Measurements from ENCODE around the gene SCP2. TPM values are rescaled to one million over a fixed set of nuclear protein-coding genes. Genes with fewer than 3 reads are reported as not detected.

Gene SCP2
- total RNA-seq, 3 donors from 2014 or later, result 228 to 272 (median 267) TPM

DNA sequence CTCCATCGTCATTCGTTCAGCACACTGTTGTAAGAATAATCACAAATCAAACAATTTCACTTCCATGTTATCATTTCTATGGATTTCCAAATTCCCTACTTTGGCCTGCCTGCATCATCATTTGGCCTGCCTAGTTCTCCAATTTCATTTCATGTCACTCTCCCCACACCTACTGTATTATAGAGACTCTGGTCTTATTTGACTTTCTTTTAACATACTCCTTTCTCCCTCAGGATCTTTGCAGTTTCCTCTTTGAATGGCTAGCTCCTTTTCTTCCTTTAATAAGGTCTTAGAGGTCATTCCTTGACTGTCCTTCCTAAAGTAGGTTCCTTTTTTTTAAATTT is 98.7 kb downstream of the SCP2 start:
- Histone ChIP-seq H3K36me3 (ENCODE audit: low read depth) (no peaks in the 10 kb centered on the region), H3K4me3 (no peak overlapping the region), H3K9me3 (no peaks in the 10 kb centered on the region), H3K4me1 (ENCODE audit: low read depth) (no peaks in the 10 kb centered on the region)
- ATAC-seq, result no peak
- intact Hi-C loops (cut with DNase I, micrococcal nuclease), result no loop called here
- no peak for DNase-seq
- TF ChIP-seq, protein P1, sequence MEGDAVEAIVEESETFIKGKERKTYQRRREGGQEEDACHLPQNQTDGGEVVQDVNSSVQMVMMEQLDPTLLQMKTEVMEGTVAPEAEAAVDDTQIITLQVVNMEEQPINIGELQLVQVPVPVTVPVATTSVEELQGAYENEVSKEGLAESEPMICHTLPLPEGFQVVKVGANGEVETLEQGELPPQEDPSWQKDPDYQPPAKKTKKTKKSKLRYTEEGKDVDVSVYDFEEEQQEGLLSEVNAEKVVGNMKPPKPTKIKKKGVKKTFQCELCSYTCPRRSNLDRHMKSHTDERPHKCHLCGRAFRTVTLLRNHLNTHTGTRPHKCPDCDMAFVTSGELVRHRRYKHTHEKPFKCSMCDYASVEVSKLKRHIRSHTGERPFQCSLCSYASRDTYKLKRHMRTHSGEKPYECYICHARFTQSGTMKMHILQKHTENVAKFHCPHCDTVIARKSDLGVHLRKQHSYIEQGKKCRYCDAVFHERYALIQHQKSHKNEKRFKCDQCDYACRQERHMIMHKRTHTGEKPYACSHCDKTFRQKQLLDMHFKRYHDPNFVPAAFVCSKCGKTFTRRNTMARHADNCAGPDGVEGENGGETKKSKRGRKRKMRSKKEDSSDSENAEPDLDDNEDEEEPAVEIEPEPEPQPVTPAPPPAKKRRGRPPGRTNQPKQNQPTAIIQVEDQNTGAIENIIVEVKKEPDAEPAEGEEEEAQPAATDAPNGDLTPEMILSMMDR (IDR thresholded peaks at IDR 0.05), result no peak

DNA sequence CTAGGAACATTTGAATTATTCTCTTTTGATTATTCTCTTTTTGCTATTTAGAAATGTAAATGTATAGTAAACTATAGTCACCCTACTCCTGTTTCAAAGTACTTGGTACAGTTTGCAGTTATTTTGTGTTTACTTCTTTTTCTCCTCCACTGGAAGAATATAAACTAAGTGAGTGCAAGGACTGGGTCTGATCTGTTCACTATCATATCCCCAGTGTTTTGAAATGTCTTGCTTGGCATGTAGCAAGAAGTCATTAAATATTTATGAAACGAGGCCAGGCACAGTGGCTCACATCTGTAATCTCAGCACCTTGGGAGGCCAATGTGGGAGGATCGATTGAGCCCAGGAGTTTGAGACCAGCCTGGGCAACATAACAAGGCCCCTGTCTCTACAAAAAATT is 99.2 kb downstream of the SCP2 start:
- no peak overlapping the region for H3K4me3 ChIP-seq
- DNase-seq, result no peak
- no peak for ATAC-seq
- TF ChIP-seq, protein P1 (IDR thresholded peaks at IDR 0.05), result no peak
- intact Hi-C loops (cut with DNase I, micrococcal nuclease), result no loop called here
- no peaks in the 10 kb centered on the region for H3K9me3 ChIP-seq
- no peaks in the 10 kb centered on the region for H3K36me3 ChIP-seq (ENCODE audit: low read depth)
- H3K4me1 ChIP-seq (ENCODE audit: low read depth), result no peaks in the 10 kb centered on the region

DNA sequence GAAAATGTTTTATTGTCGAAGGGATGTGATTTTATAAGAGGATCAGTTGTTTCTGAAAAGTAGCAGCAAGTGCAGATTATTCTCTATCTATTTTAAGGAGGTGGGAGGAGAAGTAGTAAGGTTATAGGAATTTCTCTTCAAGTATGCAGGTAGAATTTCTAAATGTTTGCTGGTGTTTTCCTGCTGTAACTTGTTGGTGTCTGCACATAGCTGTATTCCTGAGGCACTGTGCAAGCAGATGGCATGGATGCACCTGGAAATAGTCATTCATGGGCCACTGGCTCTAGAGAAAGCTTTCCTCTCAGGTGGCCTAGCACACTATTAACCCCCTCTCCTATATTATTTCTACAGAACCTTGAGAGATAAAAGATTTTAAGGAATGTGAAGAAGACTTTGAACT is 104.7 kb downstream of the SCP2 start:
- H3K4me3 ChIP-seq, result no peak overlapping the region
- ATAC-seq, result no peak
- H3K9me3 ChIP-seq, result no peaks in the 10 kb centered on the region
- intact Hi-C loops (cut with DNase I, micrococcal nuclease), result no loop called here
- TF ChIP-seq, protein P1 (IDR thresholded peaks at IDR 0.05), result no peak
- H3K4me1 ChIP-seq (ENCODE audit: low read depth), result no peaks in the 10 kb centered on the region
- no peaks in the 10 kb centered on the region for H3K36me3 ChIP-seq (ENCODE audit: low read depth)
- no peak for DNase-seq

DNA sequence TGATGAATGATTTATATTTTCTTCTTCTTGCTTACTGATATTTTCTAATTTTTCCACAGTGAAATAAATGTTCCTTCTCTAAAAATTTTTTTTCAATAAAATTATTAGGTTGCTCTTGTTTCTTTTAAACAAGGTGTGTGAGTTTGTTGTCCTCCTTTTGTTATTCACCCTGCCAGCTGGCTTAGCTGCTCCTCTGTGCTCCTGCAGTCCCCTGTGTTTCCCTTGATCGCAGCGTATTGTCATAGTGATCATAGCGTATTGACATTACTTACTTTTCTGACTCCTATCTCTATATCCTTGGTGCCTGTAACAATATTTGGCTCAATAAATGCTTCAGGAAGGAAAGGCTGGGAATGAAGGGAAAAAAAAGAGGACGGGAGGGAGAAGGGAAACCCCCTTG is 110.1 kb downstream of the SCP2 start:
- H3K36me3 ChIP-seq (ENCODE audit: low read depth), result no peaks in the 10 kb centered on the region
- intact Hi-C loops (cut with DNase I, micrococcal nuclease), result no loop called here
- ATAC-seq (no peak), DNase-seq (no peak)
- H3K4me1 ChIP-seq (ENCODE audit: low read depth), result no peaks in the 10 kb centered on the region
- no peaks in the 10 kb centered on the region for H3K9me3 ChIP-seq
- TF ChIP-seq, protein P1 (IDR thresholded peaks at IDR 0.05), result no peak
- H3K4me3 ChIP-seq, result no peak overlapping the region

GRCh38 chr1:53038566-53038965 is 111.5 kb downstream of the SCP2 start:
- H3K4me3 ChIP-seq, result no peak overlapping the region
- no peak for ATAC-seq
- TF ChIP-seq, protein P1 (IDR thresholded peaks at IDR 0.05), result no peak
- H3K9me3 ChIP-seq, result no peaks in the 10 kb centered on the region
- intact Hi-C loops (cut with DNase I, micrococcal nuclease), result no loop called here
- H3K36me3 ChIP-seq (ENCODE audit: low read depth), result no peaks in the 10 kb centered on the region
- H3K4me1 ChIP-seq (ENCODE audit: low read depth), result no peaks in the 10 kb centered on the region
- no peak for DNase-seq

DNA sequence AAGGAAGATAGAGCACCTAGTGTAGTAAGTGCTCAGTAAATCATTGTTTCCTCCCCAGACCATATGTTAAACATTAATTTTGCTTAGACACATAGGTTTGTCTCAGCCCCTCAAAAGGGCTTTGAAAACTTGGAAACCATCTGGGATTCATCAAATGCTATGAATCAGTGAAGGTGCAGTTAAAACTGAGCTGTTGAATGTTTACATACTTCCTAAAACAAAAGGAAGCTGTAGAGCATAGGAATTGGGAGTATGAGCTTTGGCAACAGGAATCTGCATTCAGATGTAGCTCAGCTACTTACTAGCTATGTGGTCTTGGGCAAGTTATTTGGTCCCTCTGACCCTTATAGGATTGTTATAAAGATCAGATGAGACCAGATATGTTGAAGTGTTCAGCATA is 116.2 kb downstream of the SCP2 start:
- TF ChIP-seq, protein P1 (IDR thresholded peaks at IDR 0.05), result no peak
- intact Hi-C loops (cut with DNase I, micrococcal nuclease), result no loop called here
- ATAC-seq, result no peak
- Histone ChIP-seq H3K4me3 (no peak overlapping the region), H3K4me1 (ENCODE audit: low read depth) (no peaks in the 10 kb centered on the region), H3K9me3 (no peaks in the 10 kb centered on the region), H3K36me3 (ENCODE audit: low read depth) (no peaks in the 10 kb centered on the region)
- DNase-seq, result no peak
